Fibroblast of the conjunctiva (primary cell): ENCODE measurements around the gene RNF149.
"Not testable (repeated sequence)": the region's sequence is repeated elsewhere in the genome, so short reads cannot be mapped to it uniquely, and the experiment has no call there.

Source experiments
- DNase-seq: peaks from one replicate; pipeline ENCODE4 v3.0.0-alpha.2; 2010; ENCODE audit warnings: low read depth

RNF149 gene

GRCh38 chr2:101255501-101255900 lies 53.0 kb downstream of the RNF149 start:
- no peak for DNase-seq

GRCh38 chr2:101253703-101254450 lies 54.6 kb downstream of the RNF149 start:
- no peak for DNase-seq

- peak; percentile 24 for DNase-seq
These were observed 55.3 kb downstream of the RNF149 start for GRCh38 chr2:101253013-101253702.

- peak; percentile 96 for DNase-seq
These were observed 56.0 kb downstream of the RNF149 start, which contains the start of gene CNOT11 for GRCh38 chr2:101252408-101253012. TSS of gene CNOT11 (plus strand) at chr2:101252886. CDS start at chr2:101252965, 79 bp downstream.

- DNase-seq, result peak; percentile 8
These were observed 56.6 kb downstream of the RNF149 start for GRCh38 chr2:101251844-101252407.

- DNase-seq, result not testable (repeated sequence)
These were observed 57.2 kb downstream of the RNF149 start for GRCh38 chr2:101251246-101251781.

- DNase-seq, result no peak
These were observed 58.7 kb downstream of the RNF149 start for GRCh38 chr2:101249826-101250225.

- DNase-seq, result not testable (repeated sequence)
These were observed 59.7 kb downstream of the RNF149 start for GRCh38 chr2:101248756-101249155.

GRCh38 chr2:101245468-101245867 lies 63.0 kb downstream of the RNF149 start:
- DNase-seq, result not testable (repeated sequence)

- DNase-seq, result not testable (repeated sequence)
These were observed 63.6 kb downstream of the RNF149 start for GRCh38 chr2:101244899-101245298.

- DNase-seq, result not testable (repeated sequence)
These were observed 64.1 kb downstream of the RNF149 start for GRCh38 chr2:101244373-101244772.

- DNase-seq, result no peak
These were observed 67.3 kb downstream of the RNF149 start for GRCh38 chr2:101241158-101241557.

- DNase-seq, result not testable (repeated sequence)
These were observed 67.8 kb downstream of the RNF149 start for GRCh38 chr2:101240694-101241093.

- DNase-seq, result not testable (repeated sequence)
These were observed 68.8 kb downstream of the RNF149 start for GRCh38 chr2:101239760-101240118.

GRCh38 chr2:101238930-101239759 lies 69.4 kb downstream of the RNF149 start:
- DNase-seq, result no peak

GRCh38 chr2:101237944-101238343 lies 70.6 kb downstream of the RNF149 start:
- DNase-seq, result not testable (repeated sequence)

- DNase-seq, result not testable (repeated sequence)
These were observed 72.5 kb downstream of the RNF149 start for GRCh38 chr2:101235956-101236355.

GRCh38 chr2:101234169-101234938 lies 74.1 kb downstream of the RNF149 start:
- DNase-seq, result no peak

- no peak for DNase-seq
These were observed 75.7 kb downstream of the RNF149 start for GRCh38 chr2:101232770-101233169.

GRCh38 chr2:101231937-101232730 lies 76.4 kb downstream of the RNF149 start:
- no peak for DNase-seq
